HepG2 (cell line): ENCODE results near the gene RASA2. TPM values are rescaled to one million over a fixed set of nuclear protein-coding genes. Genes with fewer than 3 reads are reported as not detected.

Experiments used
- CENPX ChIP-seq: sonication (generic); formaldehyde crosslinking; IDR thresholded peaks from 2 replicates; pipeline ENCODE4 v1.9.0; 2021; ENCODE audit warnings: mild to moderate bottlenecking, missing genetic modification reagents, moderate library complexity
- DDIT3 ChIP-seq: sonication (generic); formaldehyde crosslinking; IDR thresholded peaks from 2 replicates; pipeline ENCODE4 v1.4.0; 2020; ENCODE audit warnings: mild to moderate bottlenecking, missing genetic modification reagents
- ERF ChIP-seq: IDR thresholded peaks from 2 replicates; pipeline ENCODE4 v1.6.1; 2018; ENCODE audit warnings: missing biosample characterization, missing genetic modification reagents
- FOXP4 ChIP-seq: sonication (generic); formaldehyde crosslinking; IDR thresholded peaks from 2 replicates; pipeline ENCODE4 v1.4.0; 2020; ENCODE audit warnings: missing genetic modification reagents
- HNF4A ChIP-seq: sonication (generic); formaldehyde crosslinking; IDR thresholded peaks from 2 replicates; pipeline ENCODE4 v1.4.0; 2020; ENCODE audit warnings: missing genetic modification reagents
- KLF11 ChIP-seq: IDR thresholded peaks from 2 replicates; pipeline ENCODE4 v1.6.1; 2016; ENCODE audit warnings: missing compliant biosample characterization
- MBD4 ChIP-seq: IDR thresholded peaks from 2 replicates; pipeline ENCODE4 v1.6.1; 2012; ENCODE audit warnings: low read length, inconsistent platforms, borderline replicate concordance
- RFX1 ChIP-seq: fragments of 450-650 bp; IDR thresholded peaks from 2 replicates; pipeline ENCODE4 v1.6.1; 2017
- TEF ChIP-seq: sonication (generic); formaldehyde crosslinking; IDR thresholded peaks from 2 replicates; pipeline ENCODE4 v1.5.0; 2020; ENCODE audit warnings: missing genetic modification reagents
- THAP8 ChIP-seq: sonication (generic); formaldehyde crosslinking; IDR thresholded peaks from 2 replicates; pipeline ENCODE4 v1.5.1; 2020; ENCODE audit warnings: missing genetic modification reagents, mild to moderate bottlenecking, borderline replicate concordance
- ZNF407 ChIP-seq: sonication (generic); formaldehyde crosslinking; IDR thresholded peaks from one replicate; pipeline ENCODE4 v1.5.1; 2020; ENCODE audit warnings: mild to moderate bottlenecking, missing genetic modification reagents; ENCODE audit errors: not compliant biosample characterization
- polyA plus RNA-seq, 8 experiments: library from polyadenylated mRNA; depleted of rRNA in 3 of 8; stranded (reverse) in 7 of 8; unstranded in 1 of 8; fragments of >200 nt; fragmentation: Illumina TruSeq in 4 of 8; extraction: Trizol in 4 of 8; gene quantifications; 2 replicates each; pipeline versions ENCODE4 v1.2.1 to v1.2.3, GENCODE V29; 2011 to 2016; ENCODE audit warnings: low read depth in 4 of 8, missing spikeins in 1 of 8, mixed read lengths in 1 of 8; ENCODE audit not compliant: insufficient read depth in 1 of 8
- total RNA-seq, 5 experiments: library from RNA; depleted of rRNA; stranded (reverse); fragments of >200 nt; fragmentation: Illumina TruSeq; extraction: Trizol; gene quantifications; 2 replicates each; pipeline ENCODE4 v1.2.3, GENCODE V29; 2016; ENCODE audit warnings: low read depth in 1 of 5
- TF ChIP-seq, protein P1 (sequence below): sonication (generic); formaldehyde crosslinking; IDR thresholded peaks from 2 replicates; pipeline ENCODE4 v1.5.0; 2020; ENCODE audit warnings: mild to moderate bottlenecking, missing genetic modification reagents, moderate library complexity
- TF ChIP-seq, protein P2 (sequence below): conservative IDR thresholded peaks from 2 replicates; pipeline ENCODE4 v1.6.1; 2018; ENCODE audit warnings: missing genetic modification reagents

Gene RASA2
- total and polyA plus RNA-seq, 2 of the 13 experiments (the other 11 are each of a cell fraction or from before 2014, with no cell fraction given): 5.4 to 8.5 TPM

GRCh38 chr3:141487521-141488252 lies 860 bp downstream of the RASA2 start (continued):
- TF ChIP-seq, protein P1, sequence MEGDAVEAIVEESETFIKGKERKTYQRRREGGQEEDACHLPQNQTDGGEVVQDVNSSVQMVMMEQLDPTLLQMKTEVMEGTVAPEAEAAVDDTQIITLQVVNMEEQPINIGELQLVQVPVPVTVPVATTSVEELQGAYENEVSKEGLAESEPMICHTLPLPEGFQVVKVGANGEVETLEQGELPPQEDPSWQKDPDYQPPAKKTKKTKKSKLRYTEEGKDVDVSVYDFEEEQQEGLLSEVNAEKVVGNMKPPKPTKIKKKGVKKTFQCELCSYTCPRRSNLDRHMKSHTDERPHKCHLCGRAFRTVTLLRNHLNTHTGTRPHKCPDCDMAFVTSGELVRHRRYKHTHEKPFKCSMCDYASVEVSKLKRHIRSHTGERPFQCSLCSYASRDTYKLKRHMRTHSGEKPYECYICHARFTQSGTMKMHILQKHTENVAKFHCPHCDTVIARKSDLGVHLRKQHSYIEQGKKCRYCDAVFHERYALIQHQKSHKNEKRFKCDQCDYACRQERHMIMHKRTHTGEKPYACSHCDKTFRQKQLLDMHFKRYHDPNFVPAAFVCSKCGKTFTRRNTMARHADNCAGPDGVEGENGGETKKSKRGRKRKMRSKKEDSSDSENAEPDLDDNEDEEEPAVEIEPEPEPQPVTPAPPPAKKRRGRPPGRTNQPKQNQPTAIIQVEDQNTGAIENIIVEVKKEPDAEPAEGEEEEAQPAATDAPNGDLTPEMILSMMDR (CRISPR knock-in tag): no peak
- TF ChIP-seq ERF (CRISPR knock-in tag) (no peak), MBD4 (no peak), CENPX (CRISPR knock-in tag) (no peak), DDIT3 (CRISPR knock-in tag) (no peak), KLF11 (CRISPR knock-in tag) (no peak), THAP8 (0 out of 2 replicates have a peak, but pooled peaks have one; percentile 13), RFX1 (no peak), TEF (CRISPR knock-in tag) (no peak), FOXP4 (CRISPR knock-in tag) (peak; percentile 54; the same call in 1 of the 2 replicates), HNF4A (CRISPR knock-in tag) (peak; percentile 19; the same call in 1 of the 2 replicates), ZNF407 (CRISPR knock-in tag) (no peak)
- TF ChIP-seq, protein P2, sequence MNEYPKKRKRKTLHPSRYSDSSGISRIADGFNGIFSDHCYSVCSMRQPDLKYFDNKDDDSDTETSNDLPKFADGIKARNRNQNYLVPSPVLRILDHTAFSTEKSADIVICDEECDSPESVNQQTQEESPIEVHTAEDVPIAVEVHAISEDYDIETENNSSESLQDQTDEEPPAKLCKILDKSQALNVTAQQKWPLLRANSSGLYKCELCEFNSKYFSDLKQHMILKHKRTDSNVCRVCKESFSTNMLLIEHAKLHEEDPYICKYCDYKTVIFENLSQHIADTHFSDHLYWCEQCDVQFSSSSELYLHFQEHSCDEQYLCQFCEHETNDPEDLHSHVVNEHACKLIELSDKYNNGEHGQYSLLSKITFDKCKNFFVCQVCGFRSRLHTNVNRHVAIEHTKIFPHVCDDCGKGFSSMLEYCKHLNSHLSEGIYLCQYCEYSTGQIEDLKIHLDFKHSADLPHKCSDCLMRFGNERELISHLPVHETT: peak; percentile 55; the same call in 1 of the 2 replicates
